Neuronal stem cell (in vitro differentiated cells): ENCODE results near the gene EFNA5.

Experiments used
- DNase-seq: peaks from one replicate; pipeline ENCODE4 v3.0.0-alpha.2; 2013; ENCODE audit warnings: low spot score
- H2AFZ ChIP-seq: one replicate; pipeline ENCODE4 v1.6.1; 2013; ENCODE audit warnings: mild to moderate bottlenecking, low read length, inconsistent platforms
- H2AK5ac ChIP-seq: 2 replicates; pipeline ENCODE4 v1.6.1; 2013; ENCODE audit warnings: low read depth, mild to moderate bottlenecking, inconsistent platforms, low read length, moderate library complexity, mixed read lengths
- H2BK120ac ChIP-seq: 2 replicates; pipeline ENCODE4 v1.6.1; 2013; ENCODE audit warnings: low read depth, mild to moderate bottlenecking, inconsistent platforms, low read length, moderate library complexity, mixed read lengths
- H2BK12ac ChIP-seq: one replicate; pipeline ENCODE4 v1.6.1; 2013; ENCODE audit warnings: low read length, inconsistent platforms
- H2BK15ac ChIP-seq: 2 replicates; pipeline ENCODE4 v1.6.1; 2013; ENCODE audit warnings: mild to moderate bottlenecking, low read length, inconsistent platforms, mixed read lengths
- H2BK5ac ChIP-seq: one replicate; pipeline ENCODE4 v1.6.1; 2013; ENCODE audit warnings: inconsistent platforms, mild to moderate bottlenecking, low read length, moderate library complexity
- H3K14ac ChIP-seq: one replicate; pipeline ENCODE4 v1.6.1; 2013; ENCODE audit warnings: low read length, inconsistent platforms
- H3K18ac ChIP-seq: 2 replicates; pipeline ENCODE4 v1.6.1; 2013; ENCODE audit warnings: low read length, inconsistent platforms
- H3K23ac ChIP-seq: 2 replicates; pipeline ENCODE4 v1.6.1; 2013; ENCODE audit warnings: low read depth, mild to moderate bottlenecking, mixed read lengths, low read length, inconsistent platforms; ENCODE audit not compliant: poor library complexity
- H3K27ac ChIP-seq: replicated peaks from 3 replicates; pipeline ENCODE4 v1.5.1; 2013; ENCODE audit warnings: low read length, inconsistent platforms
- H3K27me3 ChIP-seq, 3 experiments: 2 replicates each; pipeline ENCODE4 v1.6.1; 2013; ENCODE audit warnings: low read length in 3 of 3, mild to moderate bottlenecking in 2 of 3, inconsistent platforms in 1 of 3, low read depth in 1 of 3, mixed read lengths in 1 of 3, moderate library complexity in 1 of 3; ENCODE audit not compliant: control insufficient read depth in 3 of 3, insufficient read depth in 3 of 3
- H3K36me3 ChIP-seq, 2 donors: replicated peaks in 1 of 2; 2 replicates each; pipeline ENCODE4 v1.6.1; 2013; ENCODE audit warnings: low read length in 2 of 2; ENCODE audit not compliant: control insufficient read depth in 2 of 2, insufficient read depth in 2 of 2
- H3K4ac ChIP-seq: 2 replicates; pipeline ENCODE4 v1.6.1; 2013; ENCODE audit warnings: inconsistent platforms, mild to moderate bottlenecking, low read length, moderate library complexity
- H3K4me1 ChIP-seq, 2 donors: 1 replicate in 1 of 2; 2 replicates in 1 of 2; pipeline ENCODE4 v1.6.1; 2013; ENCODE audit warnings: low read length in 2 of 2, low read depth in 1 of 2; ENCODE audit not compliant: control insufficient read depth in 2 of 2, insufficient read depth in 1 of 2
- H3K4me2 ChIP-seq: one replicate; pipeline ENCODE4 v1.6.1; 2013; ENCODE audit warnings: mild to moderate bottlenecking, low read length, inconsistent platforms; ENCODE audit not compliant: insufficient read depth, poor library complexity, severe bottlenecking
- H3K4me3 ChIP-seq, 2 donors: 2 replicates each; pipeline ENCODE4 v1.5.1; 2013; ENCODE audit warnings: low read length in 2 of 2, mild to moderate bottlenecking in 2 of 2, inconsistent platforms in 1 of 2, moderate library complexity in 1 of 2
- H3K79me1 ChIP-seq: one replicate; pipeline ENCODE4 v1.6.1; 2013; ENCODE audit warnings: low read depth, mild to moderate bottlenecking, inconsistent platforms, low read length, moderate library complexity
- H3K9ac ChIP-seq: one replicate; pipeline ENCODE4 v1.6.1; 2013; ENCODE audit warnings: mild to moderate bottlenecking, low read depth, low read length, inconsistent platforms; ENCODE audit not compliant: poor library complexity
- H3K9me3 ChIP-seq, 2 donors: replicated peaks in 1 of 2; 2 replicates each; pipeline versions ENCODE3 to v1.6.1; 2013; ENCODE audit warnings: low read length in 2 of 2, mild to moderate bottlenecking in 2 of 2, inconsistent platforms in 1 of 2, low read depth in 1 of 2, mixed read lengths in 1 of 2, moderate library complexity in 1 of 2; ENCODE audit not compliant: control insufficient read depth in 2 of 2, insufficient read depth in 1 of 2
- H4K8ac ChIP-seq: one replicate; pipeline ENCODE4 v1.6.1; 2013; ENCODE audit warnings: low read depth, mild to moderate bottlenecking, inconsistent platforms, low read length, moderate library complexity
- H4K91ac ChIP-seq: one replicate; pipeline ENCODE4 v1.6.1; 2013; ENCODE audit warnings: low read length, low read depth, mild to moderate bottlenecking, inconsistent platforms; ENCODE audit not compliant: poor library complexity
- WGBS, 2 donors: extraction: QIAGEN DNeasy Blood & Tissue Kit; methylation state at CpG; one replicate each; pipeline ENCODE4 v1.1.7; 2013; ENCODE audit warnings: missing lambda C conversion rate in 2 of 2, mixed read lengths in 1 of 2; ENCODE audit not compliant: insufficient read length in 2 of 2, insufficient replicate concordance in 1 of 2; ENCODE audit errors: extremely low coverage in 2 of 2; 5-methylcytosine and 5-hydroxymethylcytosine counted together

Gene EFNA5

GRCh38 chr5:107361945-107362344 lies 308.8 kb downstream of the EFNA5 start:
- Histone ChIP-seq H4K91ac (no peak overlapping the region), H3K23ac (no peak overlapping the region), H3K4ac (no peak overlapping the region), H2AFZ (no peak overlapping the region), H3K36me3 (no peaks in the 10 kb centered on the region), H2BK5ac (no peak overlapping the region), H3K4me1 (peaks cover 0 to 5% of the 10 kb centered on the region in 2 donors), H3K27me3 (no peaks in the 10 kb centered on the region), H2BK12ac (no peak overlapping the region), H3K79me1 (no peaks in the 10 kb centered on the region), H2BK120ac (no peak overlapping the region), H3K4me3 (no peak overlapping the region), H2BK15ac (no peak overlapping the region), H3K9ac (no peak overlapping the region), H3K4me2 (no peak overlapping the region), H4K8ac (no peak overlapping the region), H3K27ac (no peak overlapping the region), H3K14ac (no peak overlapping the region), H2AK5ac (no peak overlapping the region), H3K18ac (no peak overlapping the region), H3K9me3 (no peaks in the 10 kb centered on the region)
- no CpG with 5 or more reads among the region's 4 CpGs for WGBS, 2 donors
- no peak for DNase-seq

- Histone ChIP-seq H2BK15ac (no peak overlapping the region), H3K4ac (no peak overlapping the region), H3K18ac (no peak overlapping the region), H3K27ac (no peak overlapping the region), H3K36me3 (no peaks in the 10 kb centered on the region), H3K9me3 (no peaks in the 10 kb centered on the region), H2BK12ac (no peak overlapping the region), H4K91ac (no peak overlapping the region), H3K4me1 (no peaks in the 10 kb centered on the region), H3K9ac (no peak overlapping the region), H2AFZ (no peak overlapping the region), H2BK5ac (no peak overlapping the region), H2AK5ac (no peak overlapping the region), H3K14ac (no peak overlapping the region), H3K27me3 (no peaks in the 10 kb centered on the region), H3K79me1 (no peaks in the 10 kb centered on the region), H4K8ac (no peak overlapping the region), H3K23ac (no peak overlapping the region), H3K4me3 (no peak overlapping the region), H3K4me2 (no peak overlapping the region), H2BK120ac (no peak overlapping the region)
- no CpG with 5 or more reads among the region's 2 CpGs for WGBS, 2 donors
- no peak for DNase-seq
Observed at GRCh38 chr5:107359916-107360234, 310.9 kb downstream of the EFNA5 start.

- H3K4me2 ChIP-seq: no peak overlapping the region
- H3K27ac ChIP-seq: no peak overlapping the region
- no peaks in the 10 kb centered on the region for H3K27me3 ChIP-seq
- no peak overlapping the region for H3K23ac ChIP-seq
- no peak overlapping the region for H2BK15ac ChIP-seq
- no peak for DNase-seq
- H2BK5ac ChIP-seq: no peak overlapping the region
- H2AFZ ChIP-seq: no peak overlapping the region
- no peak overlapping the region for H3K9ac ChIP-seq
- no peaks in the 10 kb centered on the region for H3K4me1 ChIP-seq
- no peaks in the 10 kb centered on the region for H3K9me3 ChIP-seq
- no peaks in the 10 kb centered on the region for H3K36me3 ChIP-seq
- H2AK5ac ChIP-seq: no peak overlapping the region
- no CpG with 5 or more reads among the region's 6 CpGs for WGBS, 2 donors
- no peak overlapping the region for H4K91ac ChIP-seq
- no peak overlapping the region for H4K8ac ChIP-seq
- H3K14ac ChIP-seq: no peak overlapping the region
- no peak overlapping the region for H2BK12ac ChIP-seq
- H3K4me3 ChIP-seq: no peak overlapping the region
- no peaks in the 10 kb centered on the region for H3K79me1 ChIP-seq
- H3K4ac ChIP-seq: no peak overlapping the region
- H3K18ac ChIP-seq: no peak overlapping the region
- no peak overlapping the region for H2BK120ac ChIP-seq
Observed at GRCh38 chr5:107359033-107359915, 311.5 kb downstream of the EFNA5 start.

GRCh38 chr5:107356891-107357290 lies 313.8 kb downstream of the EFNA5 start:
- no peak overlapping the region for H3K18ac ChIP-seq
- no peaks in the 10 kb centered on the region for H3K27me3 ChIP-seq
- DNase-seq: no peak
- H3K4me1 ChIP-seq: no peaks in the 10 kb centered on the region
- H2BK15ac ChIP-seq: no peak overlapping the region
- H3K9ac ChIP-seq: no peak overlapping the region
- WGBS, 2 donors: no CpG with 5 or more reads among the region's 2 CpGs
- H2AFZ ChIP-seq: no peak overlapping the region
- no peak overlapping the region for H3K14ac ChIP-seq
- H3K4ac ChIP-seq: no peak overlapping the region
- no peaks in the 10 kb centered on the region for H3K9me3 ChIP-seq
- H3K23ac ChIP-seq: no peak overlapping the region
- H3K4me2 ChIP-seq: no peak overlapping the region
- H2AK5ac ChIP-seq: no peak overlapping the region
- H3K4me3 ChIP-seq: no peak overlapping the region
- no peak overlapping the region for H4K8ac ChIP-seq
- H2BK120ac ChIP-seq: no peak overlapping the region
- H3K27ac ChIP-seq: no peak overlapping the region
- no peak overlapping the region for H2BK5ac ChIP-seq
- H3K79me1 ChIP-seq: no peaks in the 10 kb centered on the region
- no peaks in the 10 kb centered on the region for H3K36me3 ChIP-seq
- H4K91ac ChIP-seq: no peak overlapping the region
- no peak overlapping the region for H2BK12ac ChIP-seq
